Psoas muscle (tissue), 7 donors: Measurements from ENCODE around the gene CROCC. TPM values are rescaled to one million over a fixed set of nuclear protein-coding genes. Genes with fewer than 3 reads are reported as not detected.

Source experiments
- polyA plus RNA-seq, 3 donors: library from polyadenylated mRNA; stranded (reverse); fragments of 200-250 nt; gene quantifications; one replicate each; pipeline ENCODE4 v1.2.3, GENCODE V29; 2013
- total RNA-seq, 4 donors: library from RNA; stranded (reverse); fragmentation: NEBNext Ultra II Directional in 2 of 4; extraction: Animal tissue kit (Norgen Biotek cat#: 25700) in 2 of 4; gene quantifications; one replicate each; pipeline versions ENCODE4 v1.2.1 to v1.2.4, GENCODE V29; 2021 to 2023
- donor health status: healthy with polysubstance abuse.
- donor health status: DM: no; HTN: no; CAD: no; lungs with moderate emphysema.
- donor health status: Bipolar disorder and iron deficiency.
- donor health status: healthy.
- donor health status: DM: no; HTN: no; CAD: no.
- donor health status: DM: no; HTN: no; CAD: no.
- donor health status: DM: yes; HTN: yes; CAD: no.

Gene CROCC
- total and polyA plus RNA-seq, 7 donors, result 3.1 to 6.5 (median 4.8) TPM

Other genes starting within 250 kb of the CROCC start
- 1,000 to 10,000 TPM; 1,264 to 5,208 (median 3,151) TPM for gene RNU1-4, start 181.4 kb upstream of the CROCC start, total RNA-seq
- gene RNU1-4, start 181.4 kb upstream of the CROCC start, polyA plus RNA-seq, result not detected
- gene RNU1-2, start 26.0 kb upstream of the CROCC start, total RNA-seq, result 1,000 to 10,000 TPM; 1,264 to 5,208 (median 3,151) TPM
- not detected for gene RNU1-2, start 26.0 kb upstream of the CROCC start, polyA plus RNA-seq
- 1 to 10 TPM in 2 of 4 donors, under 1 TPM in 2; 0.57 to 4.0 (median 1.1) TPM for gene MFAP2, start 58.7 kb downstream of the CROCC start, total RNA-seq
- 1 to 10 TPM in 1 of 3 donors, under 1 TPM in 2; 0.40 to 1.5 (median 0.49) TPM for gene MFAP2, start 58.7 kb downstream of the CROCC start, polyA plus RNA-seq
- gene ATP13A2, start 90.0 kb downstream of the CROCC start, total RNA-seq, result 10 to 100 TPM; 13.9 to 30.6 (median 22.6) TPM
- 10 to 100 TPM; 17.3 to 22.6 (median 19.4) TPM for gene ATP13A2, start 90.0 kb downstream of the CROCC start, polyA plus RNA-seq
- 100 to 1,000 TPM; 190 to 319 (median 208) TPM for gene SDHB, start 132.1 kb downstream of the CROCC start, total RNA-seq
- gene SDHB, start 132.1 kb downstream of the CROCC start, polyA plus RNA-seq, result 100 to 1,000 TPM; 266 to 452 (median 280) TPM
- gene PADI2, start 197.5 kb downstream of the CROCC start, total RNA-seq, result 100 to 1,000 TPM; 198 to 956 (median 431) TPM
- 100 to 1,000 TPM in 1 of 3 donors, 10 to 100 TPM in 2; 58.1 to 101 (median 58.3) TPM for gene PADI2, start 197.5 kb downstream of the CROCC start, polyA plus RNA-seq